ENCODE results near the gene LRMDA. TPM values are rescaled to one million over a fixed set of nuclear protein-coding genes. Genes with fewer than 3 reads are reported as not detected.

Gene LRMDA
- total and polyA plus RNA-seq, 2 donors (not counting 3 experiments of a cell fraction or from before 2014, with no cell fraction given): 9.7 to 18.0 TPM

- POLR2A ChIA-PET: no interaction called here
- FAIRE-seq: no peak
- Histone ChIP-seq H3K9ac (replicated peaks; ENCODE audit: extremely low read depth, insufficient read depth, low read length) (no peak overlapping the region), H3K79me2 (ENCODE audit: control insufficient read depth, insufficient read depth, low read length) (no peaks in the 10 kb centered on the region), H3K9me1 (replicated peaks; ENCODE audit: control insufficient read depth, extremely low read depth, insufficient read depth, low read length) (no peaks in the 10 kb centered on the region), H3K27me3 (ENCODE audit: control insufficient read depth in 2 of 2, insufficient read depth in 2 of 2, low read length in 2 of 2) (no peaks in the 10 kb centered on the region), H2AFZ (ENCODE audit: low read depth, low read length) (no peak overlapping the region), H3K9me3 (replicated peaks; ENCODE audit: control insufficient read depth, insufficient read depth, low read length) (no peaks in the 10 kb centered on the region), H3K4me3 (replicated peaks in 1 of 3; ENCODE audit: insufficient read depth in 1 of 3, low read depth in 1 of 3, low read length in 3 of 3) (no peak overlapping the region), H3K4me2 (ENCODE audit: insufficient read depth, low read length) (no peak overlapping the region), H3K36me3 (ENCODE audit: control insufficient read depth in 2 of 2, extremely low read depth in 1 of 2, insufficient read depth in 2 of 2, low read length in 2 of 2) (no peaks in the 10 kb centered on the region), H3K27ac (ENCODE audit: insufficient read depth, low read depth, low read length) (no peak overlapping the region), H3K4me1 (ENCODE audit: control insufficient read depth, extremely low read depth, insufficient read depth, low read length) (no peaks in the 10 kb centered on the region), H4K20me1 (replicated peaks; ENCODE audit: control insufficient read depth, extremely low read depth, insufficient read depth, low read length) (no peaks in the 10 kb centered on the region)
- dilution Hi-C loops (cut with MboI; ENCODE audit: extremely low pct_ligation_motif_present, low sequenced_read_pairs): no loop called here
- CTCF ChIA-PET: no interaction called here
- BruUV-seq (replicated peaks): no TSS peak
- no peak for DNase-seq (ENCODE audit: low read depth, low spot score)
- TF ChIP-seq EZH2 (IDR thresholded peaks at IDR 0.05; ENCODE audit: borderline replicate concordance, low read depth, low read length, severe bottlenecking) (no peak), JUN (IDR thresholded peaks at IDR 0.05; ENCODE audit: borderline replicate concordance, insufficient read depth, insufficient read length, low read depth) (no peak), CTCF (IDR thresholded peaks at IDR 0.05; ENCODE audit: extremely low read depth in 1 of 2, insufficient read depth in 1 of 2, low read depth in 1 of 2, low read length in 2 of 2) (no peak), POLR2A (IDR thresholded peaks at IDR 0.05; ENCODE audit: low read depth, low read length) (no peak), FOS (IDR thresholded peaks at IDR 0.05; ENCODE audit: borderline replicate concordance, insufficient read depth, low read length) (no peak), MYC (IDR thresholded peaks at IDR 0.05; ENCODE audit: low read depth, low read length) (no peak), POLR2AphosphoS5 (IDR thresholded peaks at IDR 0.05; ENCODE audit: insufficient read depth, low read depth, low read length) (no peak), GATA2 (IDR thresholded peaks at IDR 0.05; ENCODE audit: insufficient read depth, insufficient read length, low read depth, low read length) (no peak)
- TF ChIP-seq, protein P1, sequence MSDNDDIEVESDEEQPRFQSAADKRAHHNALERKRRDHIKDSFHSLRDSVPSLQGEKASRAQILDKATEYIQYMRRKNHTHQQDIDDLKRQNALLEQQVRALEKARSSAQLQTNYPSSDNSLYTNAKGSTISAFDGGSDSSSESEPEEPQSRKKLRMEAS (IDR thresholded peaks at IDR 0.05; ENCODE audit: insufficient read depth, insufficient read length): no peak
- intact Hi-C loops (cut with micrococcal nuclease): no loop called here
Observed at GRCh38 chr10:75838486-75838885, 407.1 kb downstream of the LRMDA start.
